Epithelial cell of esophagus (primary cell): Measurements from ENCODE around the gene FBXL16.

Experiments
- DNase-seq: peaks from one replicate; pipeline ENCODE4 v3.0.0; 2010; ENCODE audit warnings: low read depth
- H3K4me3 ChIP-seq: 2 replicates; pipeline ENCODE4 v1.5.1; 2011; ENCODE audit warnings: mild to moderate bottlenecking, low read length, control low read depth
- TF ChIP-seq, protein P1 (sequence below): IDR thresholded peaks from 2 replicates; pipeline ENCODE4 v1.5.1; 2011; ENCODE audit warnings: low read depth, mild to moderate bottlenecking, low read length, control low read depth, inconsistent platforms; ENCODE audit not compliant: insufficient read depth; ENCODE audit errors: missing control alignments

FBXL16 gene

DNA sequence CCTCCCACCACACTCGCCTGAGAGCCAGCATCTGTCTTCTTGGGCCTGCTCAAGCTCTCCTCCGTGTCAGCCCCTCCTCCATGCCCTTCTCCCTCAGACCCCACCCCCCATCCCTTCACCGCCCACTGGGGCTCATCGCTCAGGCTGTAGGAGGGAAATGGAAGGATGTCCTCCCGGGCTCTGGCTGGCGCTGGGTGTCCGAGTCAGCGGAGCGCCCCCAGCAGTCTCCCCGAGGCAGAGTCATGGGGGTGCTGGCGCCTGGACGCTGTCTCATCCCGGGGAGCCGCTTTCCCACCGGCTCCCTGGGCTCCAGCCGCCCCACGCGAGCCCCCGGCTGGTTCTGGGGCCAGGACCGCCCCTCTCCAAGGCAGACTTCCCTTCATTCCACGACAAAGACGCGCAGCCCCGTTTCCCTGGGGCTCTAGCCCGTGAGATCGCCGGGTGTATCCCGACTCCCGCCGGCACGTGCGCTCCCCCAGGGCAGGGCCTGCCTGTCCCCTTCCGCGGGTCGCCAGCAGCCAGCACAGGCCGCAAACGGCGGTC is 14.9 kb upstream of the FBXL16 start:
- TF ChIP-seq, protein P1, sequence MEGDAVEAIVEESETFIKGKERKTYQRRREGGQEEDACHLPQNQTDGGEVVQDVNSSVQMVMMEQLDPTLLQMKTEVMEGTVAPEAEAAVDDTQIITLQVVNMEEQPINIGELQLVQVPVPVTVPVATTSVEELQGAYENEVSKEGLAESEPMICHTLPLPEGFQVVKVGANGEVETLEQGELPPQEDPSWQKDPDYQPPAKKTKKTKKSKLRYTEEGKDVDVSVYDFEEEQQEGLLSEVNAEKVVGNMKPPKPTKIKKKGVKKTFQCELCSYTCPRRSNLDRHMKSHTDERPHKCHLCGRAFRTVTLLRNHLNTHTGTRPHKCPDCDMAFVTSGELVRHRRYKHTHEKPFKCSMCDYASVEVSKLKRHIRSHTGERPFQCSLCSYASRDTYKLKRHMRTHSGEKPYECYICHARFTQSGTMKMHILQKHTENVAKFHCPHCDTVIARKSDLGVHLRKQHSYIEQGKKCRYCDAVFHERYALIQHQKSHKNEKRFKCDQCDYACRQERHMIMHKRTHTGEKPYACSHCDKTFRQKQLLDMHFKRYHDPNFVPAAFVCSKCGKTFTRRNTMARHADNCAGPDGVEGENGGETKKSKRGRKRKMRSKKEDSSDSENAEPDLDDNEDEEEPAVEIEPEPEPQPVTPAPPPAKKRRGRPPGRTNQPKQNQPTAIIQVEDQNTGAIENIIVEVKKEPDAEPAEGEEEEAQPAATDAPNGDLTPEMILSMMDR = no peak
- DNase-seq = no peak
- peak overlapping the region; percentile 73 for H3K4me3 ChIP-seq

DNA sequence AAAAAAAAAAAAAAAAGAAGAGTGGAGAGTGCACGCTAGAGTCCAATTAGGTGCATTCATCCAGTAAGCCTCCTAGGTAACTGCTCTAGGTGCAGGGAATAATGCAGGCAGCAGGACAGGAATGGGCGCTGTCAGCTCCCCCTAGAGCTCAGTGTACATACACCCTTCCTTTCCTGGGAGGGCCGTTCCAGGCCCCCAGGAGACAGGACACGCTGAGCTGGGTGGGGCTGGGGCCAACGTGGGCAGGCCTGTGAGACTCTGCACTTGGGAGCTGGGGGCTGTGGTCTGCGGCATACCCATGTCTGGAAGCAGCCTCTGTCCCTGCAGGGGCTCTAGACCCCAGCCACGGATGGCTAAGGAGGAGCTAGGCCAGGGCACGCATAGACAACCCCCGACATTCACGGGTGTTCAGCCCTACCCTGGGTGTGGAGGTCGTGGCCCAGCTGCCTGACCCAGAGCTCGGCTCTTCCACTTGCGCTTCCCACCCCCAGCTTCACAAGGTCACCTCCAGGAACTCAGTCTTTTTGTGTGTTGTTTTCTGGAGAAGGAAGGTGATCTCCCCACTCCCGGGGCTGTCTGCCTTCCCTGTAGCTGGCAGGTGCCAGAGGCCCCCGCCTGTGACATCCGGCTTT is 14.3 kb upstream of the FBXL16 start:
- DNase-seq = peak; percentile 66
- TF ChIP-seq, protein P1 = peak; percentile 46
- H3K4me3 ChIP-seq = peak overlapping the region; percentile 73

DNA sequence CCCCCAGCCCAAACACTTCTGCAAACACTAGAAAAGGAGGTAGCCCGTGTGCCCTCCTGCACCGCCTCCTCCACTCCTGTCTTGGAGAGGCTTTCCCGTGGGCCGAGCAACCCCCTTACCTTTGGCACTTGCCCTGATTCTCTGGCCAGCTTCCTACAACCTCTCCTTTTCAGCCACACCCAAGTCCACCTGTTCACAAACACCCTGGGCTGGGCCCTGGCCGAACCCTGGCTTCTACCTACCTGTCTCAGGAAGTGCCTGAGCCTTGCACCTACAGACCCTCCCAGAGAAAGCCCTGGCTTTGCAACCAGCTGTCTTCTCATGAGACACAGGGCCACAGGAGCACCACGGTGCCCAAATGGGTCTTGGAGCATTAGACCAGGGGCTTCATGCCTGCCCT is 13.3 kb upstream of the FBXL16 start:
- H3K4me3 ChIP-seq = no peak overlapping the region
- TF ChIP-seq, protein P1 = no peak
- DNase-seq = no peak

DNA sequence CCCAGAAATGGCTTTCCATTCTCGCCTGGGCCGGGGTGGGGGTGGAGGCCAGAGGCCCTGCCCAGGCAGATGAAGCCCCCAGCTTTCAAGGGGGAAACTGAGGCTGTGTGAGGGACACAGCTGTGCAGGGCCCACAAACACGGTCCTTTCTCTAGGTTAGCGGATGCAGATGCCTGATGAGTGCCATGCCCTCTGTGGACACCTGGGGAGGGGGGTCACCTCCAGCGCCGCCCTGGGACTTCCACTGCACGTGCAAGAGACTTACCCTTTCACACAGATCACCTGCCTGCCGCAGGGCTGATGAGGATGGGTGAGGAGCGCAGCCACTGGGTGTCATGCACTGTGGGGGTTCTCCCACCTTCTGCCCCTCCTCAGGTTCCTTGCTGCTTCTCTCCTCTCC is 12.8 kb upstream of the FBXL16 start:
- TF ChIP-seq, protein P1 = no peak
- no peak for DNase-seq
- no peak overlapping the region for H3K4me3 ChIP-seq

DNA sequence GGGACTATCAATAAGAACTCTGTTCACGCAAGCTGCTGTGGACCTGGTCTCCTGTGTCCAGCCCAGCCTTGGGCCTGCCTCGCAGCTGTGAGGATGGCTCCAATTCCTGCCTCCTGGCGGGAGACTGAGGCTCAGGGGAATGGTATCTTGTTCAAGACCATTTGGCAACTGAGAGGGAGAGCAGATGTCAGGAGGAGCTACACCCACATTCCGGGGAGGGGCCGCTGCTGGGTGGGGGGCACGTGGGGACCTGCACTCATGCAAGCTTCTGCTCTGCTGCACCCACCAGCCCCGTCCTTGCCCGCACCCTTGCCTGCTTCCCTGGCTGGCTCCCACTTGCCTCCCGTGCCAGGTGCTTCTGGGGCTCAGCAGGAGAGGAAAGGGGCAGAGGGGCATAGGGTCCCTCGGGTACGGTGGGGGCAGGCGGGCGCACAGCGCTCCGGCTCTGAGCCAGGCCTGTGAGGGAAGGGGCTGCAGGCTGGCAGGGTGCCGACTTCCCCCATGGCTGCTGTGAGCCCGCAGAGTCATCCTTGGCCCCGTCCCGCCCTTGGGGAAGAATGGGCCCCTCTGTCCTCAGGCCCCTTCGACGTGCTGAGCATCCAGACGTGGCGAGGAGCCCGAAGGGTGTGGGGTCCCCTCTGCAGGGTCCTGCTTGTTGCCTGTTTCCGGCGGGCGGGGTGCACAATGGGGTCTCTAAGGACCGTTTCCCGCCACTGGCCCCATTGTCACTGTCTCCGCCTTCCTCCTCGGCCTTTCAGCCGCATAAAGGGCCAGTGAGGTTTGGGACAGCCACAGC is 12.0 kb upstream of the FBXL16 start:
- H3K4me3 ChIP-seq = no peak overlapping the region
- TF ChIP-seq, protein P1 = no peak
- no peak for DNase-seq

DNA sequence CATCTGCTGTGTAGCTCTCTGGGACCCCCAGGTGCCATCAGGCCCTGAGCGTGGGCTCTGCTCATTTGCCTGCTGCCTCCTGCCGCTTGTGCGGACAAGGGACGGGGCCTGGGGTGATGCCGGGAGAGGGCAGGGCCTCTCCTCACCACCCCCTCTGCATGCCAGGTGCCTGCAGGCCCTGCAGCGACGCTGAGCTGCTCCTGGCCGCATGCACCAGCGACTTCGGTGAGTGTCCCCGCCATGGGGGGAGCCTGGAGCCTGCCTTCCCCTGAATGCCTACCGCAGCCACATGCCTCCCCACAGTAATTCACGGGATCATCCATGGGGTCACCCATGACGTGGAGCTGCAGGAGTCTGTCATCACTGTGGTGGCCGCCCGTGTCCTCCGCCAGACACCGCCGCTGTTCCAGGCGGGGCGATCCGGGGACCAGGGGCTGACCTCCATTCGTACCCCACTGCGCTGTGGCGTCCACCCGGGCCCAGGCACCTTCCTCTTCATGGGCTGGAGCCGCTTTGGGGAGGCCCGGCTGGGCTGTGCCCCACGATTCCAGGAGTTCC is 11.2 kb upstream of the FBXL16 start:
- peak overlapping the region; percentile 54 for H3K4me3 ChIP-seq
- DNase-seq = no peak
- TF ChIP-seq, protein P1 = no peak
